ENCODE results near the gene EDIL3.

- TF ChIP-seq, protein P1, sequence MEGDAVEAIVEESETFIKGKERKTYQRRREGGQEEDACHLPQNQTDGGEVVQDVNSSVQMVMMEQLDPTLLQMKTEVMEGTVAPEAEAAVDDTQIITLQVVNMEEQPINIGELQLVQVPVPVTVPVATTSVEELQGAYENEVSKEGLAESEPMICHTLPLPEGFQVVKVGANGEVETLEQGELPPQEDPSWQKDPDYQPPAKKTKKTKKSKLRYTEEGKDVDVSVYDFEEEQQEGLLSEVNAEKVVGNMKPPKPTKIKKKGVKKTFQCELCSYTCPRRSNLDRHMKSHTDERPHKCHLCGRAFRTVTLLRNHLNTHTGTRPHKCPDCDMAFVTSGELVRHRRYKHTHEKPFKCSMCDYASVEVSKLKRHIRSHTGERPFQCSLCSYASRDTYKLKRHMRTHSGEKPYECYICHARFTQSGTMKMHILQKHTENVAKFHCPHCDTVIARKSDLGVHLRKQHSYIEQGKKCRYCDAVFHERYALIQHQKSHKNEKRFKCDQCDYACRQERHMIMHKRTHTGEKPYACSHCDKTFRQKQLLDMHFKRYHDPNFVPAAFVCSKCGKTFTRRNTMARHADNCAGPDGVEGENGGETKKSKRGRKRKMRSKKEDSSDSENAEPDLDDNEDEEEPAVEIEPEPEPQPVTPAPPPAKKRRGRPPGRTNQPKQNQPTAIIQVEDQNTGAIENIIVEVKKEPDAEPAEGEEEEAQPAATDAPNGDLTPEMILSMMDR (IDR thresholded peaks at IDR 0.05; ENCODE audit: low read length), result no peak
- TF ChIP-seq EZH2phosphoT487 (IDR thresholded peaks at IDR 0.05; ENCODE audit: low read length) (no peak), EZH2 (optimal IDR thresholded peaks at IDR 0.05; ENCODE audit: low read depth, low read length) (no peak)
Measured at GRCh38 chr5:84344788-84345187, 39.9 kb downstream of the EDIL3 start.
